ENCODE data around the gene LFNG. TPM values are rescaled to one million over a fixed set of nuclear protein-coding genes. Genes with fewer than 3 reads are reported as not detected.

The LFNG gene
- polyA plus RNA-seq, 4 donors = 10.5 to 39.3 (median 17.5) TPM

DNA sequence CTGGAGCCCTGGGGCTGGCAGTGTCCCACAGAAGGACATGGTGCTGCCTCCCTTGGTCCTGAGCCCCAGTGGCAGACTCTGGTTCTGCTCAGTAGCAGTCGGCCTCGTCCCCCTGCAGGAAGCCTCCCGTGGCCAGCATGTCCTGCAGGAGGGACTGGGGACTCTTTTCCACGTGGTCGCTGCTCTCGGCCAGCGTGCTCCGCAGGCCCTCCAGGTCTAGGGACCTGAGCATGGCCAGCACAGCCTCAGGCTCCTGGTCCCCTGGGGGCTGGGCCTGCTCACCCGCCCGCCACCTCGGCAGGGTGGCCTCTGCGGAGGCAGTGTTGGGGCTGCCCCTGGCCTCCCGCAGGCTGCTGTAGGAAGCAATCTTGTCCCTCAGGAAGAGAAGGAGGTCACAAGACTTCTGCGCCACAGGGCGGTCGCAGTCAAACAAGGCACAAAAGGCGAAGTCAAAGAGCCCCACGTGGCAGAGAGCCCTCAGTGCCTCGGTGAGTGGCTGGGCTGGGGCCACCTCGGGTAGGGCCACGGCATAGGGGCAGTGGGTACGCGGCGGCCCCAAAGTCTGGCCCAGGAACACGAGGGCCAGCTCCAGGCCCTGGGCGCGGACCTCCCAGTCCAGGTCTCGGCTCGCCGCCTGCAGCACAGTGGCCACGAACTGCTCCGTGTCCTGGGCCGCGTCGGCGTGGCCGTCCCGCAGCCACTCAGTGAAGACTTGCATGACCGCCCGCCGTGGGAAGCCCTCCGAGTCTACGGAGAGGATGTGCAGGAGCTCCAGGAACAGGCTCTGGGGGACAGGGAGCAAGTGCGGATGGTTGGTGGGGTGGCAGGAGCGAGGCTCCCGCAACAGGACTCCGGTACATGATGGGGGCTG lies 18.6 kb downstream of the LFNG start:
- 92% methylated on average over 44 to 47 of the region's 47 CpGs for WGBS, 3 donors
- Histone ChIP-seq H3K27ac (ENCODE audit: low read depth in 1 of 3, low read length in 2 of 3) (no peak overlapping the region), H3K27me3 (ENCODE audit: control insufficient read depth in 3 of 3, insufficient read depth in 3 of 3, low read length in 3 of 3) (no peaks in the 10 kb centered on the region), H3K4me1 (ENCODE audit: control insufficient read depth in 3 of 3, insufficient read depth in 2 of 3, low read depth in 1 of 3, low read length in 2 of 3) (no peaks in the 10 kb centered on the region), H3K9me3 (ENCODE audit: control insufficient read depth in 2 of 2, insufficient read depth in 1 of 2, low read depth in 1 of 2, low read length in 1 of 2) (no peaks in the 10 kb centered on the region), H3K4me3 (ENCODE audit: low read depth in 1 of 3, low read length in 3 of 3) (no peak overlapping the region), H3K36me3 (ENCODE audit: control insufficient read depth in 3 of 3, insufficient read depth in 2 of 3, low read depth in 1 of 3, low read length in 3 of 3) (peaks cover 11 to 56% (median 25%) of the 10 kb centered on the region in 3 donors)
- no peak for FAIRE-seq
- no peak for DNase-seq

DNA sequence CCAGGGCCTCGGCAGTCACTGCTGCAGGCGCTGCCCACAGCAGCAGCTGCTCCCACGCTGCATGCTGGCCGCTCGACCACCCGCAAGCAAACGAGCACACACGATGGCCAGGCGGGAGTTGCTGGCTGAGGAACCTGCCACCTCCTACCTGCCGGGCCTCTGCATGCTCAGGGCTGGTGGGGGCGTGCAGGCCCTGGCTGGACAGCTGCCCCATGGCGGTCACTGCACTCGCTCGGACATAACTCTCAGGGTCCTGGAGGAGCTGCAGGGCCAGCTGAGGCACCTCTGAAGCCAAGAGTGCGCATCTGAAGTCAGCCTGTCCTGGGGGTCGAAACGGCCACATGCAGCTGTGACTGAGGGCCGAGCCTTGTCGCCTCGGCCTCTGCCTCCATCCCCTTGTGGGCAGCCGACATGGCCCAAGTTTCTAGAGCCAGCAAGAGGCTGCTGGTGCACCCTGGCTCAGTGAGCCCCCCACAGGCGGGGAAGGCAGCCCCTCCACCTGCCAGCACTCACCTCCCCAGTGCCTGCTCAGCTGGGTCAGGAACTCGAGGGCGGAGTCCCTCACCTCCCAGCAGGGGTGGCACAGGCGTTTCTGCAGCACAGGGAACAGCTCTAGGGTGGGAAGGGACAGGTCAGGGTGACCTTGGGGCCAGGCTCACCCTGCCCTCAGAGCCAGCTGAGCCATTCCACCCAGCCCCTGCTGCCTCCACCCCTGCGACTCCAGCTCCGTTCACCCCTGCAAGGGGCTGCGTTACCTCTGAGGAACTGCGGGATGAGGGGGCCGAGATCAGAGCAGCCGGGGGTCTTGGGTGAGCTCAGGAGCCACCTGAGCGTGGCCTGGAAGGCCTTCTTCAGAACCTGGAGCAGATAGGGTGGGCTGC lies 19.7 kb downstream of the LFNG start:
- DNase-seq (no peak), FAIRE-seq (no peak)
- Histone ChIP-seq H3K27ac (ENCODE audit: low read depth in 1 of 3, low read length in 2 of 3) (no peak overlapping the region), H3K4me1 (ENCODE audit: control insufficient read depth in 3 of 3, insufficient read depth in 2 of 3, low read depth in 1 of 3, low read length in 2 of 3) (no peaks in the 10 kb centered on the region), H3K9me3 (ENCODE audit: control insufficient read depth in 2 of 2, insufficient read depth in 1 of 2, low read depth in 1 of 2, low read length in 1 of 2) (no peaks in the 10 kb centered on the region), H3K27me3 (ENCODE audit: control insufficient read depth in 3 of 3, insufficient read depth in 3 of 3, low read length in 3 of 3) (no peaks in the 10 kb centered on the region), H3K4me3 (ENCODE audit: low read depth in 1 of 3, low read length in 3 of 3) (no peak overlapping the region), H3K36me3 (ENCODE audit: control insufficient read depth in 3 of 3, insufficient read depth in 2 of 3, low read depth in 1 of 3, low read length in 3 of 3) (peaks cover 16 to 66% (median 28%) of the 10 kb centered on the region in 3 donors)
- WGBS, 3 donors = 90 to 96% (median 92%) methylated on average over 31 to 32 of the region's 32 CpGs

DNA sequence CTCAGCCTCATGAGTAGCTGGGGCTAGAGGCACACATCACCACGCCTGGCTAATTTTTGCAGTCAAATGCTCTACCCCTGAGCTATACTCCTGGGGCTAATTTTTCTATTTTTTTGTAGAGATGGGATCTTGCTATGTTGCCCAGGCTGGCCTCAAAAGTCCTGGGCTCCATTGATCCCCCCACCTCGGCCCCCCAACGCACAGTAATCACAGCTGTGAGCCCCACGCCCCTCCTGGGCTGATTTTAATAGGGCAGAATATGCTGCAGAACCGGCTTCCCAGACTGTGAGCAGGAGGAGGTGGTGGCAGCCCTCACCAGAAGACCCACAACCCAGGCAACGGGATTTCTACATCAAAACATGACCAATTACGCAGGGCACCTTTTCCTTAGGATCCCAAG lies 20.6 kb downstream of the LFNG start:
- no peak overlapping the region for H3K4me3 ChIP-seq (ENCODE audit: low read depth in 1 of 3, low read length in 3 of 3)
- no peak overlapping the region for H3K27ac ChIP-seq (ENCODE audit: low read depth in 1 of 3, low read length in 2 of 3)
- peaks cover 16 to 75% (median 28%) of the 10 kb centered on the region in 3 donors for H3K36me3 ChIP-seq (ENCODE audit: control insufficient read depth in 3 of 3, insufficient read depth in 2 of 3, low read depth in 1 of 3, low read length in 3 of 3)
- DNase-seq (no peak), FAIRE-seq (no peak)
- WGBS, 3 donors = 92 to 94% (median 94%) methylated on average over 7 of the region's 7 CpGs
- H3K27me3 ChIP-seq (ENCODE audit: control insufficient read depth in 3 of 3, insufficient read depth in 3 of 3, low read length in 3 of 3) = no peaks in the 10 kb centered on the region
- H3K9me3 ChIP-seq (ENCODE audit: control insufficient read depth in 2 of 2, insufficient read depth in 1 of 2, low read depth in 1 of 2, low read length in 1 of 2) = no peaks in the 10 kb centered on the region
- no peaks in the 10 kb centered on the region for H3K4me1 ChIP-seq (ENCODE audit: control insufficient read depth in 3 of 3, insufficient read depth in 2 of 3, low read depth in 1 of 3, low read length in 2 of 3)

DNA sequence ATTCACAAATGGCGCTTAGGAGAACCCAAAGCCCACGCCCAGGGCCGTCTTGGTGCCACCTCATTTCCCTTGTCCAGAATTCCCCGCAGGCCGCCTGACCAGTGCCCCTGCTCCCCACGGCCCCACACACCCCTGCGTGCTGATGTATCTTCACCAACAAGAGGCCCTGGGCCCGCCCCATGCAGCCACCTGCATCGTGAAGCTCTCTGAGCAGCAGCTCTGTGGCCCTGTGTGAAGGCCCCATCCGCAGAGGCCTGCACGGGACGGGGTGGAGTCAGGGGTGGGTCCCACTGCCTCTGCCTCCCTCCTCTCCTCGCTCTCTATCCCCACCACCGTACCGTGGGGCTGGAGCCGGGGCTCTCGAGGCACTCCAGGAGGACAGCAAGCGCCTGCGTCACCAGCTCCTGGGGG lies 21.1 kb downstream of the LFNG start:
- 88 to 96% (median 94%) methylated on average over 18 to 19 of the region's 19 CpGs for WGBS, 3 donors
- H3K36me3 ChIP-seq (ENCODE audit: control insufficient read depth in 3 of 3, insufficient read depth in 2 of 3, low read depth in 1 of 3, low read length in 3 of 3) = peaks cover 16 to 80% (median 28%) of the 10 kb centered on the region in 3 donors

DNA sequence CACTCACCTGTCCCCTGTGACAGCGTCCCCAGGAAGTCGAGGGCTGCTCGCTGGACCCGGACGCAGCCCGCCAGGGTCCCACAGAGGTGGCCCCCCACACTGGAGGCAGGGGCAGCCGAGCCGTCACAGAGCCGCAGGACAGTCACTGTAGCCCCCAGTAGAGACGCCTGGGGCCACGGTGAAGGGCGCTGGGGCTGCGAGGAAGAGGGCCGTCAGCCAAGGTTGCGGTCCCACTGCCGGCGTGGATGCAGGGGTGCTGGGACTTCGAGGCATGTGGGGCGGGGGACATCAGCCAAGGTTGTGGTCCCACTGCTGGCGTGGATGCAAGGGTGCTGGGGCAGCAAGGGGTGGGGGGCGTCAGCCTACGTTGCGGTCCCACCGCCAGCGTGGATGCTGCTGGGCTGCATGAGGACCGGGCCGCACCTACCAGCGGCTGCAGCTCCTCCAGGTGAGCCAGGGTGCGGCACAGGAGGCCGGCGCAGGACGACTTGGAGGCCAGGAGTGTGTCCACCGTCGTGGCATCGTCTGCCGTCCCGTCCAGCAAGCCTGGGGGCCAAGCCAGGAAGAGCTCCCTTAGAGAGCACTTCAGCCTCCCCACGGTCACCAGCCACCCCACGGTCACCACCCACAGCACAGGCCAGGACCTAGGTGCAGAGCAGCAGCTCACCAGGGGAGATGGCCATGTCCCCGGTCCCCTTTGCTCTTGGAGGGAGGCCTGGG lies 21.9 kb downstream of the LFNG start:
- Histone ChIP-seq H3K36me3 (ENCODE audit: control insufficient read depth in 3 of 3, insufficient read depth in 2 of 3, low read depth in 1 of 3, low read length in 3 of 3) (peaks cover 19 to 88% (median 28%) of the 10 kb centered on the region in 3 donors), H3K9me3 (ENCODE audit: control insufficient read depth in 2 of 2, insufficient read depth in 1 of 2, low read depth in 1 of 2, low read length in 1 of 2) (no peaks in the 10 kb centered on the region), H3K27me3 (ENCODE audit: control insufficient read depth in 3 of 3, insufficient read depth in 3 of 3, low read length in 3 of 3) (no peaks in the 10 kb centered on the region), H3K4me1 (ENCODE audit: control insufficient read depth in 3 of 3, insufficient read depth in 2 of 3, low read depth in 1 of 3, low read length in 2 of 3) (no peaks in the 10 kb centered on the region), H3K27ac (ENCODE audit: low read depth in 1 of 3, low read length in 2 of 3) (no peak overlapping the region), H3K4me3 (ENCODE audit: low read depth in 1 of 3, low read length in 3 of 3) (no peak overlapping the region)
- no peak for FAIRE-seq
- no peak for DNase-seq
- 93 to 96% (median 93%) methylated on average over 30 to 40 of the region's 40 CpGs for WGBS, 3 donors

More for the DNA sequence above, 21.1 kb downstream of the LFNG start:
- no peak overlapping the region for H3K4me3 ChIP-seq (ENCODE audit: low read depth in 1 of 3, low read length in 3 of 3)
- FAIRE-seq (no peak), DNase-seq (no peak)
- no peaks in the 10 kb centered on the region for H3K27me3 ChIP-seq (ENCODE audit: control insufficient read depth in 3 of 3, insufficient read depth in 3 of 3, low read length in 3 of 3)
- no peaks in the 10 kb centered on the region for H3K4me1 ChIP-seq (ENCODE audit: control insufficient read depth in 3 of 3, insufficient read depth in 2 of 3, low read depth in 1 of 3, low read length in 2 of 3)
- H3K27ac ChIP-seq (ENCODE audit: low read depth in 1 of 3, low read length in 2 of 3) = no peak overlapping the region
- H3K9me3 ChIP-seq (ENCODE audit: control insufficient read depth in 2 of 2, insufficient read depth in 1 of 2, low read depth in 1 of 2, low read length in 1 of 2) = no peaks in the 10 kb centered on the region

DNA sequence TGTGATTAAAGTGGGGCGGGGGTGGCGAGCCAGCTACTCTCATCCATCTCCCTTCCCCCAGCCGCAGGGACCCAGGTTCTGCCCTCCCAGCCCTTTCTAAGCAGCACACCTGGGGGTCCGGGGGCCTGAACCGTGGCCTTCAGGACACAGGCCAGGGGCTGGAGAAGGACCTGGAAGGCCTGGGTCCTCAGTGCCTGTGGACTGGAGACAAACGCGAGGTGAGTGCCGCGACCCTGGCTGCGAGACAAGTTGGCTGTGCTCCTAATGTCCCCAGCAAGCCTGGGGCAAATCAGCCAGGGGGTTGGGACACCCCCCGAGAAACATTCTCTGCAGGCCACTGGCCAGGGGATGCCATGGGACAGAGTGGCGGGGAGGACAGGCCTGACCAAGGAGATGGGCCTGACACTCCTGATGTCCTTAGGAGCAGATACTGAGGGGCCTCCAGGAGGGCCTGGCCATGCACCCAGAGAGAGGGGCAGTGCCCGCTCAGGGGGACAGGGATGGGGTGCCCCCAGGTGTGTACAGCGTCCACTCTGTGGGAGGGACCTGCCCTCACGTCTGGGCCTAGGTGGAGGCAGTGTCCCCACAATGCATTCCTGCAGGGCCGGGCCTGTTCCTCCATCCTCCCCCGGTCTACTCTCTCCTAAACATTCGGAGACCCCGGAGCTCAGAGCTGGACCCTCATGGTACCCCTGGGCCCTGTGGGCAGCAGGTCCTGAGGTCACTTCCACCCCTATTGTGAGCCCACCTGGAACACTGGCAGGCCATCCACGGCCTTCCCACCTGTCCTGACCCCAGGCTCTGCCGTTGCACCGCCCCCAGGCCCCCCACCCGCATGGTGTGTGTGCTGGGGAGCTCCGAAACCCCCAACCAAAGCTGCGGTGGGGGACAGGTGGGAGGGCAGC lies 22.7 kb downstream of the LFNG start:
- WGBS, 3 donors = 90 to 94% (median 92%) methylated on average over 25 of the region's 25 CpGs
- H3K4me3 ChIP-seq (ENCODE audit: low read depth in 1 of 3, low read length in 3 of 3) = no peak overlapping the region
- no peaks in the 10 kb centered on the region for H3K27me3 ChIP-seq (ENCODE audit: control insufficient read depth in 3 of 3, insufficient read depth in 3 of 3, low read length in 3 of 3)
- FAIRE-seq = no peak
- no peaks in the 10 kb centered on the region for H3K9me3 ChIP-seq (ENCODE audit: control insufficient read depth in 2 of 2, insufficient read depth in 1 of 2, low read depth in 1 of 2, low read length in 1 of 2)
- no peaks in the 10 kb centered on the region for H3K4me1 ChIP-seq (ENCODE audit: control insufficient read depth in 3 of 3, insufficient read depth in 2 of 3, low read depth in 1 of 3, low read length in 2 of 3)
- no peak overlapping the region for H3K27ac ChIP-seq (ENCODE audit: low read depth in 1 of 3, low read length in 2 of 3)
- H3K36me3 ChIP-seq (ENCODE audit: control insufficient read depth in 3 of 3, insufficient read depth in 2 of 3, low read depth in 1 of 3, low read length in 3 of 3) = peaks cover 22 to 95% (median 34%) of the 10 kb centered on the region in 3 donors
- no peak for DNase-seq

DNA sequence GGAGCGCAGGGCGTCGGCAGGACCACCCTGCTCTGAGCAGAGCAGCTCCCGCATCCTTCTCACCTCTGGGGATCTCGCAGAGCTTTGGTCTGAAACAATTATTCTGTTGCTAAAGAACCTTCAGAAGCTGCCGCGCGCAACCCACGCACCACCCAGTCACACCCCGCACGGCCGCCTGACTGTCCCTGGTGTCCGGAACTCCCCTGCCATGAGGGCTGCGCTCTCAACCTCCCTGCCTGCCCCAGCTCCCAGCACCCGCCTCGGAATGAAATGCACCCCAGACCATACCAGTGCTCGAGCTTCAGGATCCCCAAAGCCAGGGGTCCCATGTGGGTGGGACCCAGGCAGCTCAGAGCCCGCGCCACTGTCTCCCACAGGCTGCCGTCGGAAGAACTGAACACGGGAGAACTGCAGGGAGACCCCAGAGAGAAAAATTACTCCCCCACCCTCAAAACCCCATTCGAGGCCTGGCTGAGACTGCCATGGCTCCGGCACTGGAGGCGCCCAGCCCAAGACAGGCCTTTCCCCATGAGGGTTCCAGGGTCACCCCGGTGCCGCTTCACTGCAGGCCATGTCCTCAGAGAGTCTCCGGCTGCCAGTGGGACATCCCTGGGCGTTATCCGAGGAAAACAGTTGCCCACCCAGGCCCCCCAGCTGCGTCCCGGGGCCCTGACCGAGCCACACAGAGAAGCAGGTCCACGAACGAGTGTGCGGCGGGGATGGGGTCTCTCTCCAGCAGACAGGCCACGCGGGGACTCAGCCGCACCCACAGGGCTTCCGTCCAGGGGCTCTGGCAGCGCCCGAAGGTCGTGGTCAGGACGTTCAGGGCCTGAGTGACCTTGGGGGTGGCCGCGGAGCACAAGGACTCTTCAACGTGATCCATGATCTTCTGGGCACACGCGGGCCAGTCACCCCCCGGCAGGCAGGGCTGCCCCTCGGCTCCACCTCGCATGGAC lies 23.6 kb downstream of the LFNG start:
- Histone ChIP-seq H3K9me3 (ENCODE audit: control insufficient read depth in 2 of 2, insufficient read depth in 1 of 2, low read depth in 1 of 2, low read length in 1 of 2) (no peaks in the 10 kb centered on the region), H3K4me1 (ENCODE audit: control insufficient read depth in 3 of 3, insufficient read depth in 2 of 3, low read depth in 1 of 3, low read length in 2 of 3) (no peaks in the 10 kb centered on the region), H3K27ac (ENCODE audit: low read depth in 1 of 3, low read length in 2 of 3) (no peak overlapping the region), H3K4me3 (ENCODE audit: low read depth in 1 of 3, low read length in 3 of 3) (no peak overlapping the region), H3K27me3 (ENCODE audit: control insufficient read depth in 3 of 3, insufficient read depth in 3 of 3, low read length in 3 of 3) (no peaks in the 10 kb centered on the region), H3K36me3 (ENCODE audit: control insufficient read depth in 3 of 3, insufficient read depth in 2 of 3, low read depth in 1 of 3, low read length in 3 of 3) (peaks cover 19 to 99% (median 36%) of the 10 kb centered on the region in 3 donors)
- DNase-seq = no peak
- WGBS, 3 donors = 93 to 94% (median 94%) methylated on average over 53 of the region's 53 CpGs
- FAIRE-seq = no peak
